GM12878 (cell line): ENCODE results near the gene KCNN3. TPM values are rescaled to one million over a fixed set of nuclear protein-coding genes. Genes with fewer than 3 reads are reported as not detected.
A peak's percentile ranks its signal among the peaks of the same experiment; 100 is the strongest.

ENCODE experiments used
- ASH2L ChIP-seq: fragments of 300-600, 200-600 bp; sonication (generic); IDR thresholded peaks from 2 replicates; pipeline ENCODE4 v1.6.1; 2017; ENCODE audit warnings: low read depth, mild to moderate bottlenecking, borderline replicate concordance
- ATF7 ChIP-seq: fragments of 450-650 bp; IDR thresholded peaks from 2 replicates; pipeline ENCODE4 v1.6.1; 2016; ENCODE audit warnings: low read depth, mild to moderate bottlenecking
- CBFB ChIP-seq: IDR thresholded peaks from 2 replicates; pipeline ENCODE4 v1.6.1; 2016; ENCODE audit warnings: antibody characterized with exemption, low read depth
- DPF2 ChIP-seq: fragments of 450-650 bp; IDR thresholded peaks from 2 replicates; pipeline ENCODE4 v1.6.1; 2017; ENCODE audit warnings: mild to moderate bottlenecking
- EP300 ChIP-seq, 2 experiments: fragments of 150-350 bp in 1 of 2; IDR thresholded peaks; 2 replicates each; pipeline ENCODE4 v1.6.1; 2011 to 2012; ENCODE audit warnings: low read depth in 2 of 2, low read length in 2 of 2, borderline replicate concordance in 1 of 2, improper control_type of control experiment in 1 of 2, inconsistent platforms in 1 of 2; ENCODE audit not compliant: control insufficient read depth in 1 of 2
- FOS ChIP-seq: IDR thresholded peaks from 3 replicates; pipeline ENCODE4 v1.6.1; 2011; ENCODE audit warnings: borderline replicate concordance; ENCODE audit not compliant: insufficient read length; ENCODE audit errors: extremely low read depth
- FOXK2 ChIP-seq: fragments of 450-650 bp; IDR thresholded peaks from 2 replicates; pipeline ENCODE4 v1.6.1; 2017; ENCODE audit warnings: mild to moderate bottlenecking, moderate library complexity
- GABPA ChIP-seq: IDR thresholded peaks from 2 replicates; pipeline ENCODE4 v1.6.1; 2014; ENCODE audit warnings: antibody characterized with exemption, low read depth, mild to moderate bottlenecking, inconsistent platforms
- MAX ChIP-seq: IDR thresholded peaks from 2 replicates; pipeline ENCODE4 v1.6.1; 2012; ENCODE audit warnings: low read depth, low read length, improper control_type of control experiment
- MLLT1 ChIP-seq: fragments of 450-650 bp; IDR thresholded peaks from 2 replicates; pipeline ENCODE4 v1.6.1; 2016; ENCODE audit warnings: mild to moderate bottlenecking
- MTA3 ChIP-seq: IDR thresholded peaks from 2 replicates; pipeline ENCODE4 v1.6.1; 2012; ENCODE audit warnings: low read length, inconsistent platforms, borderline replicate concordance
- NFXL1 ChIP-seq: fragments of 450-650 bp; IDR thresholded peaks from 2 replicates; pipeline ENCODE4 v1.6.1; 2017; ENCODE audit warnings: antibody characterized with exemption, mild to moderate bottlenecking, borderline replicate concordance
- NFYB ChIP-seq: IDR thresholded peaks from 2 replicates; pipeline ENCODE4 v1.6.1; 2011; ENCODE audit warnings: low read depth, mild to moderate bottlenecking, low read length, improper control_type of control experiment, moderate library complexity; ENCODE audit not compliant: insufficient read depth
- NR2F1 ChIP-seq: fragments of 450-650 bp; conservative IDR thresholded peaks from 2 replicates; pipeline ENCODE4 v1.6.1; 2017; ENCODE audit warnings: mild to moderate bottlenecking
- PAX5 ChIP-seq: IDR thresholded peaks from 2 replicates; pipeline ENCODE4 v1.6.1; 2011; ENCODE audit warnings: low read depth, low read length, borderline replicate concordance
- RUNX3 ChIP-seq: IDR thresholded peaks from 2 replicates; pipeline ENCODE4 v1.6.1; 2012; ENCODE audit warnings: low read length, inconsistent platforms
- SMARCA5 ChIP-seq: fragments of 450-650 bp; IDR thresholded peaks from 2 replicates; pipeline ENCODE4 v1.6.1; 2017; ENCODE audit warnings: mild to moderate bottlenecking
- SMC3 ChIP-seq: IDR thresholded peaks from 2 replicates; pipeline ENCODE4 v1.6.1; 2011; ENCODE audit warnings: low read length, improper control_type of control experiment, borderline replicate concordance
- TCF12 ChIP-seq: IDR thresholded peaks from 2 replicates; pipeline ENCODE4 v1.6.1; 2011; ENCODE audit warnings: low read depth, mild to moderate bottlenecking, low read length
- ZNF24 ChIP-seq: fragments of 450-650 bp; IDR thresholded peaks from 2 replicates; pipeline ENCODE4 v1.6.1; 2017; ENCODE audit warnings: antibody characterized with exemption, mild to moderate bottlenecking
- polyA plus RNA-seq, 11 experiments: library from polyadenylated mRNA; depleted of rRNA in 4 of 11; unstranded in 6 of 11; stranded (reverse) in 5 of 11; fragments of >200 nt; fragmentation: Nextera tagmentation in 4 of 11; fragmentation: Illumina TruSeq in 1 of 11; extraction: Ambion mirVana in 4 of 11; extraction: Trizol in 1 of 11; gene quantifications; 1 replicate in 1 of 11; 2 replicates in 10 of 11; pipeline versions ENCODE4 v1.2.1 to v1.2.3, GENCODE V29; 2011 to 2016; ENCODE audit warnings: inconsistent platforms in 2 of 11, missing spikeins in 2 of 11, low read depth in 1 of 11
- total RNA-seq, 4 experiments: library from RNA; depleted of rRNA in 3 of 4; stranded (reverse); fragments of >200 nt in 3 of 4; fragmentation: Illumina TruSeq in 1 of 4; extraction: Trizol in 1 of 4; gene quantifications; 2 replicates each; pipeline versions ENCODE4 v1.2.1 to v1.2.3, GENCODE V29; 2013 to 2021
- TF ChIP-seq, protein P1 (sequence below): fragments of 450-650 bp; IDR thresholded peaks from 2 replicates; pipeline ENCODE4 v1.6.1; 2017; ENCODE audit warnings: mild to moderate bottlenecking, moderate library complexity
- TF ChIP-seq, protein P2 (sequence below): fragments of 450-650 bp; IDR thresholded peaks from 2 replicates; pipeline ENCODE4 v1.6.1; 2017; ENCODE audit warnings: mild to moderate bottlenecking
- TF ChIP-seq, protein P3 (sequence below): fragments of 450-650 bp; IDR thresholded peaks from 2 replicates; pipeline ENCODE4 v1.6.1; 2016; ENCODE audit warnings: mild to moderate bottlenecking

Gene KCNN3
- total and polyA plus RNA-seq, 10 of the 15 experiments (the other 5 are each of a cell fraction or from before 2014, with no cell fraction given), result 3.5 to 26.4 (median 14.9) TPM

DNA sequence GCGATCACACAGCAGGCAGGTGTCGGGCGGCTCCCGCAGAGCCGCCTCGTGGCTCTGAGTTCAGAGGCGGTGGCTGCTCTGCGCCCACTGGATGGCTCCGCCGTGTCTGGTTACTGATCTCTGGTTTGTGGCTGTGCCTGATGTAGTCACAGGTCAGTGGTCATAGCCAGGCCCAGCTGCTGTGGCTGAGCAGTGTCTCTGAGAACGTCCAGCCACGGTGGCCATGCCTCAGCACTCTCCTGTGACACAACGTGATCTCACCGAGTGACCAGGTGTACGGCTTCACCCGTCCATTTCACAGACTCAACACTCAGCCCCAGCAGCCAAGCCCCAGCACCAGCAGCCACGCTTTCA lies 61.2 kb downstream of the KCNN3 start (continued):
- TF ChIP-seq, protein P1, sequence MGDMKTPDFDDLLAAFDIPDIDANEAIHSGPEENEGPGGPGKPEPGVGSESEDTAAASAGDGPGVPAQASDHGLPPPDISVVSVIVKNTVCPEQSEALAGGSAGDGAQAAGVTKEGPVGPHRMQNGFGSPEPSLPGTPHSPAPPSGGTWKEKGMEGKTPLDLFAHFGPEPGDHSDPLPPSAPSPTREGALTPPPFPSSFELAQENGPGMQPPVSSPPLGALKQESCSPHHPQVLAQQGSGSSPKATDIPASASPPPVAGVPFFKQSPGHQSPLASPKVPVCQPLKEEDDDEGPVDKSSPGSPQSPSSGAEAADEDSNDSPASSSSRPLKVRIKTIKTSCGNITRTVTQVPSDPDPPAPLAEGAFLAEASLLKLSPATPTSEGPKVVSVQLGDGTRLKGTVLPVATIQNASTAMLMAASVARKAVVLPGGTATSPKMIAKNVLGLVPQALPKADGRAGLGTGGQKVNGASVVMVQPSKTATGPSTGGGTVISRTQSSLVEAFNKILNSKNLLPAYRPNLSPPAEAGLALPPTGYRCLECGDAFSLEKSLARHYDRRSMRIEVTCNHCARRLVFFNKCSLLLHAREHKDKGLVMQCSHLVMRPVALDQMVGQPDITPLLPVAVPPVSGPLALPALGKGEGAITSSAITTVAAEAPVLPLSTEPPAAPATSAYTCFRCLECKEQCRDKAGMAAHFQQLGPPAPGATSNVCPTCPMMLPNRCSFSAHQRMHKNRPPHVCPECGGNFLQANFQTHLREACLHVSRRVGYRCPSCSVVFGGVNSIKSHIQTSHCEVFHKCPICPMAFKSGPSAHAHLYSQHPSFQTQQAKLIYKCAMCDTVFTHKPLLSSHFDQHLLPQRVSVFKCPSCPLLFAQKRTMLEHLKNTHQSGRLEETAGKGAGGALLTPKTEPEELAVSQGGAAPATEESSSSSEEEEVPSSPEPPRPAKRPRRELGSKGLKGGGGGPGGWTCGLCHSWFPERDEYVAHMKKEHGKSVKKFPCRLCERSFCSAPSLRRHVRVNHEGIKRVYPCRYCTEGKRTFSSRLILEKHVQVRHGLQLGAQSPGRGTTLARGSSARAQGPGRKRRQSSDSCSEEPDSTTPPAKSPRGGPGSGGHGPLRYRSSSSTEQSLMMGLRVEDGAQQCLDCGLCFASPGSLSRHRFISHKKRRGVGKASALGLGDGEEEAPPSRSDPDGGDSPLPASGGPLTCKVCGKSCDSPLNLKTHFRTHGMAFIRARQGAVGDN, result 0 out of 2 replicates have a peak, but pooled peaks have one; percentile 31
- TF ChIP-seq TCF12 (0 out of 2 replicates have a peak, but pooled peaks have one; percentile 42), ATF7 (no peak), MTA3 (no peak), CBFB (no peak), EP300 (IDR thresholded peaks at IDR 0.05; ENCODE audit: borderline replicate concordance in 1 of 2, control insufficient read depth in 1 of 2, low read depth in 2 of 2, low read length in 2 of 2) (no peak), GABPA (no peak), FOS (no peak), ASH2L (no peak), MAX (0 out of 2 replicates have a peak, but pooled peaks have one; percentile 4), SMC3 (no peak), PAX5 (peak; percentile 63; the same call in 1 of the 2 replicates), DPF2 (0 out of 2 replicates have a peak, but pooled peaks have one; percentile 44), NFXL1 (no peak), NR2F1 (peak; percentile 88), SMARCA5 (no peak), FOXK2 (no peak), MLLT1 (no peak), NFYB (no peak), RUNX3 (peak; percentile 79), ZNF24 (no peak)
- TF ChIP-seq, protein P2, sequence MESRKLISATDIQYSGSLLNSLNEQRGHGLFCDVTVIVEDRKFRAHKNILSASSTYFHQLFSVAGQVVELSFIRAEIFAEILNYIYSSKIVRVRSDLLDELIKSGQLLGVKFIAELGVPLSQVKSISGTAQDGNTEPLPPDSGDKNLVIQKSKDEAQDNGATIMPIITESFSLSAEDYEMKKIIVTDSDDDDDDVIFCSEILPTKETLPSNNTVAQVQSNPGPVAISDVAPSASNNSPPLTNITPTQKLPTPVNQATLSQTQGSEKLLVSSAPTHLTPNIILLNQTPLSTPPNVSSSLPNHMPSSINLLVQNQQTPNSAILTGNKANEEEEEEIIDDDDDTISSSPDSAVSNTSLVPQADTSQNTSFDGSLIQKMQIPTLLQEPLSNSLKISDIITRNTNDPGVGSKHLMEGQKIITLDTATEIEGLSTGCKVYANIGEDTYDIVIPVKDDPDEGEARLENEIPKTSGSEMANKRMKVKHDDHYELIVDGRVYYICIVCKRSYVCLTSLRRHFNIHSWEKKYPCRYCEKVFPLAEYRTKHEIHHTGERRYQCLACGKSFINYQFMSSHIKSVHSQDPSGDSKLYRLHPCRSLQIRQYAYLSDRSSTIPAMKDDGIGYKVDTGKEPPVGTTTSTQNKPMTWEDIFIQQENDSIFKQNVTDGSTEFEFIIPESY, result 0 out of 2 replicates have a peak, but pooled peaks have one; percentile 72
- TF ChIP-seq, protein P3, sequence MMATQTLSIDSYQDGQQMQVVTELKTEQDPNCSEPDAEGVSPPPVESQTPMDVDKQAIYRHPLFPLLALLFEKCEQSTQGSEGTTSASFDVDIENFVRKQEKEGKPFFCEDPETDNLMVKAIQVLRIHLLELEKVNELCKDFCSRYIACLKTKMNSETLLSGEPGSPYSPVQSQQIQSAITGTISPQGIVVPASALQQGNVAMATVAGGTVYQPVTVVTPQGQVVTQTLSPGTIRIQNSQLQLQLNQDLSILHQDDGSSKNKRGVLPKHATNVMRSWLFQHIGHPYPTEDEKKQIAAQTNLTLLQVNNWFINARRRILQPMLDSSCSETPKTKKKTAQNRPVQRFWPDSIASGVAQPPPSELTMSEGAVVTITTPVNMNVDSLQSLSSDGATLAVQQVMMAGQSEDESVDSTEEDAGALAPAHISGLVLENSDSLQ, result no peak
